IMR-90 (cell line): ENCODE results near the gene FAIM. TPM values are rescaled to one million over a fixed set of nuclear protein-coding genes. Genes with fewer than 3 reads are reported as not detected.

Experiments
- ATAC-seq: fragments of 200-7000 bp; cut with Tn5 transposase; 2 replicates; pipeline ENCODE4 v1.9.1; 2020; ENCODE audit warnings: low read depth, mild to moderate bottlenecking, moderate library complexity
- BruUV-seq: library from RNA; stranded (reverse); fragments of 400-500 nt; replicated peaks from 2 replicates; lab custom pipeline; 2021; lab: Mats Ljungman, UMichigan
- CTCF ChIA-PET: fragments of 300-600 bp; formaldehyde crosslinking; extraction: SDS; loops from one replicate; lab custom pipeline; 2021; ENCODE audit warnings: antibody characterized with exemption; lab: Yijun Ruan, JAX
- POLR2A ChIA-PET: fragments of 300-600 bp; sonication (Branson Sonifier 250); formaldehyde crosslinking; loops from one replicate; lab custom pipeline; 2022; ENCODE audit warnings: antibody characterized with exemption; ENCODE audit not compliant: unreplicated experiment; lab: Charles Lee
- DNase-seq: peaks from one replicate; pipeline ENCODE4 v3.0.0; 2013
- H2AFZ ChIP-seq: replicated peaks from 2 replicates; pipeline ENCODE3; 2013; ENCODE audit warnings: low read length, mild to moderate bottlenecking; ENCODE audit not compliant: poor library complexity
- H2AK5ac ChIP-seq: 2 replicates; pipeline ENCODE4 v1.6.1; 2013; ENCODE audit warnings: low read depth, low read length, inconsistent platforms
- H2AK9ac ChIP-seq: replicated peaks from 2 replicates; pipeline ENCODE3; 2013; ENCODE audit warnings: mild to moderate bottlenecking, low read depth, low read length, moderate library complexity; ENCODE audit not compliant: poor library complexity
- H2BK120ac ChIP-seq: 2 replicates; pipeline ENCODE4 v1.6.1; 2013; ENCODE audit warnings: low read depth, low read length, inconsistent platforms
- H2BK15ac ChIP-seq: 3 replicates; pipeline ENCODE4 v1.6.1; 2013; ENCODE audit warnings: low read depth, low read length, inconsistent platforms
- H2BK20ac ChIP-seq: 2 replicates; pipeline ENCODE4 v1.6.1; 2013; ENCODE audit warnings: low read depth, mild to moderate bottlenecking, inconsistent platforms, low read length, moderate library complexity
- H2BK5ac ChIP-seq: 2 replicates; pipeline ENCODE4 v1.6.1; 2013; ENCODE audit warnings: mild to moderate bottlenecking, low read depth, low read length, inconsistent platforms; ENCODE audit not compliant: poor library complexity, severe bottlenecking
- H3K14ac ChIP-seq: replicated peaks from 2 replicates; pipeline ENCODE4 v1.6.1; 2013; ENCODE audit warnings: low read depth, low read length, inconsistent platforms
- H3K18ac ChIP-seq: 2 replicates; pipeline ENCODE4 v1.6.1; 2013; ENCODE audit warnings: low read depth, low read length, control low read depth
- H3K23ac ChIP-seq: 2 replicates; pipeline ENCODE4 v1.6.1; 2013; ENCODE audit warnings: low read depth, low read length, inconsistent platforms
- H3K27ac ChIP-seq: 2 replicates; pipeline ENCODE4 v1.5.1; 2013; ENCODE audit warnings: mild to moderate bottlenecking, control low read depth, low read length; ENCODE audit not compliant: insufficient read depth
- H3K27me3 ChIP-seq: 2 replicates; pipeline ENCODE4 v1.6.1; 2013; ENCODE audit warnings: low read length; ENCODE audit not compliant: control insufficient read depth, insufficient read depth
- H3K36me3 ChIP-seq: 2 replicates; pipeline ENCODE4 v1.6.1; 2013; ENCODE audit warnings: low read length, mixed read lengths; ENCODE audit not compliant: control insufficient read depth, insufficient read depth
- H3K4ac ChIP-seq: 2 replicates; pipeline ENCODE4 v1.6.1; 2013; ENCODE audit warnings: low read depth, low read length, inconsistent platforms
- H3K4me1 ChIP-seq: 2 replicates; pipeline ENCODE4 v1.6.1; 2013; ENCODE audit warnings: low read length, mixed read lengths; ENCODE audit not compliant: control insufficient read depth, insufficient read depth
- H3K4me2 ChIP-seq: 2 replicates; pipeline ENCODE4 v1.6.1; 2013; ENCODE audit warnings: low read depth, mild to moderate bottlenecking, control low read depth, low read length, moderate library complexity
- H3K4me3 ChIP-seq: 2 replicates; pipeline ENCODE4 v1.5.1; 2013; ENCODE audit warnings: low read depth, mild to moderate bottlenecking, control low read depth, low read length, moderate library complexity; ENCODE audit not compliant: insufficient read depth
- H3K56ac ChIP-seq: 2 replicates; pipeline ENCODE4 v1.6.1; 2013; ENCODE audit warnings: low read length, inconsistent platforms; ENCODE audit not compliant: insufficient read depth; ENCODE audit errors: extremely low read depth
- H3K79me1 ChIP-seq, 2 experiments: 2 replicates each; pipeline ENCODE4 v1.6.1; 2013; ENCODE audit warnings: low read length in 2 of 2, inconsistent platforms in 1 of 2, low read depth in 1 of 2
- H3K9ac ChIP-seq: 2 replicates; pipeline ENCODE4 v1.6.1; 2013; ENCODE audit warnings: low read depth, low read length, control low read depth
- H3K9me1 ChIP-seq: 2 replicates; pipeline ENCODE4 v1.6.1; 2013; ENCODE audit warnings: low read length, inconsistent platforms; ENCODE audit not compliant: insufficient read depth
- H3K9me3 ChIP-seq: 2 replicates; pipeline ENCODE4 v1.6.1; 2013; ENCODE audit warnings: low read length; ENCODE audit not compliant: control insufficient read depth, insufficient read depth
- H4K20me1 ChIP-seq: 2 replicates; pipeline ENCODE4 v1.6.1; 2013; ENCODE audit warnings: low read length, inconsistent platforms; ENCODE audit not compliant: insufficient read depth
- H4K5ac ChIP-seq: 2 replicates; pipeline ENCODE4 v1.6.1; 2013; ENCODE audit warnings: mild to moderate bottlenecking, low read depth, low read length, control low read depth
- H4K8ac ChIP-seq, 2 experiments: 2 replicates each; pipeline ENCODE4 v1.6.1; 2013; ENCODE audit warnings: low read depth in 2 of 2, low read length in 2 of 2, control low read depth in 1 of 2, inconsistent platforms in 1 of 2
- H4K91ac ChIP-seq: 2 replicates; pipeline ENCODE4 v1.6.1; 2013; ENCODE audit warnings: low read depth, low read length, inconsistent platforms; ENCODE audit not compliant: insufficient read depth
- BHLHE40 ChIP-seq: fragments of 150-350 bp; IDR thresholded peaks from 2 replicates; pipeline ENCODE4 v1.6.1; 2016; ENCODE audit warnings: mild to moderate bottlenecking, low read depth, low read length
- CEBPB ChIP-seq: IDR thresholded peaks from 2 replicates; pipeline ENCODE4 v1.6.1; 2012; ENCODE audit warnings: low read depth, low read length, improper control_type of control experiment
- CHD1 ChIP-seq: IDR thresholded peaks from 2 replicates; pipeline ENCODE4 v1.6.1; 2012; ENCODE audit warnings: low read depth, low read length, improper control_type of control experiment
- CTCF ChIP-seq: conservative IDR thresholded peaks from 2 replicates; pipeline ENCODE4 v1.5.1; 2012; ENCODE audit warnings: mild to moderate bottlenecking, low read depth, low read length, improper control_type of control experiment
- FOS ChIP-seq: fragments of 150-350 bp; IDR thresholded peaks from 2 replicates; pipeline ENCODE4 v1.6.1; 2016; ENCODE audit warnings: low read depth, low read length
- MAFK ChIP-seq: IDR thresholded peaks from 2 replicates; pipeline ENCODE4 v1.6.1; 2012; ENCODE audit warnings: low read depth, low read length, improper control_type of control experiment
- MAZ ChIP-seq: IDR thresholded peaks from 2 replicates; pipeline ENCODE4 v1.6.1; 2012; ENCODE audit warnings: low read depth, mild to moderate bottlenecking, low read length, improper control_type of control experiment, moderate library complexity, borderline replicate concordance
- MXI1 ChIP-seq: IDR thresholded peaks from 2 replicates; pipeline ENCODE4 v1.6.1; 2012; ENCODE audit warnings: low read depth, mild to moderate bottlenecking, low read length, moderate library complexity, borderline replicate concordance
- NFE2L2 ChIP-seq: fragments of 150-350 bp; IDR thresholded peaks from 2 replicates; pipeline ENCODE4 v1.6.1; 2016; ENCODE audit warnings: low read depth, mild to moderate bottlenecking, low read length
- POLR2A ChIP-seq: IDR thresholded peaks from 2 replicates; pipeline ENCODE4 v1.6.1; 2012; ENCODE audit warnings: mild to moderate bottlenecking, low read depth, low read length
- RAD21 ChIP-seq: IDR thresholded peaks from 2 replicates; pipeline ENCODE4 v1.6.1; 2012; ENCODE audit warnings: low read length, improper control_type of control experiment
- RCOR1 ChIP-seq: IDR thresholded peaks from 2 replicates; pipeline ENCODE4 v1.6.1; 2012; ENCODE audit warnings: mild to moderate bottlenecking, low read length, improper control_type of control experiment; ENCODE audit not compliant: insufficient replicate concordance
- RFX5 ChIP-seq: IDR thresholded peaks from 2 replicates; pipeline ENCODE4 v1.8.0; 2012; ENCODE audit warnings: low read depth, mild to moderate bottlenecking, low read length, moderate library complexity
- SMC3 ChIP-seq: fragments of 150-350 bp; IDR thresholded peaks from 2 replicates; pipeline ENCODE4 v1.6.1; 2016; ENCODE audit warnings: low read depth, mild to moderate bottlenecking, antibody characterized with exemption, low read length, moderate library complexity
- USF2 ChIP-seq: fragments of 150-350 bp; IDR thresholded peaks from 2 replicates; pipeline ENCODE4 v1.6.1; 2017; ENCODE audit warnings: mild to moderate bottlenecking, antibody characterized with exemption, low read length, low read depth
- dilution Hi-C: fragments of 300-500 bp; cut with HindIII; formaldehyde crosslinking; loops from one replicate; pipeline ENCODE4 v1.14.3; 2018; ENCODE audit warnings: low sequenced_read_pairs; ENCODE audit not compliant: unreplicated experiment
- in situ Hi-C: fragments of 300-500 bp; cut with MboI; formaldehyde crosslinking; loops from 3 replicates; pipeline ENCODE4 v1.14.3; 2019; ENCODE audit warnings: low sequenced_read_pairs, inconsistent platforms, mixed read lengths
- intact Hi-C: fragments of 100-400 bp; cut with micrococcal nuclease; formaldehyde crosslinking; loops from 2 replicates; pipeline ENCODE4 v1.10.0; 2022
- polyA plus RNA-seq, 3 experiments: library from polyadenylated mRNA; depleted of rRNA; stranded (reverse); fragments of >200 nt; gene quantifications; 2 replicates each; pipeline ENCODE4 v1.2.3, GENCODE V29; 2012; ENCODE audit warnings: low replicate concordance in 1 of 3
- total RNA-seq: library from RNA; depleted of rRNA; stranded (reverse); fragments of >200 nt; gene quantifications from 2 replicates; pipeline ENCODE4 v1.2.3, GENCODE V29; 2012

Gene FAIM
- total and polyA plus RNA-seq, 2 of the 4 experiments (the other 2 are of a cell fraction) = 2.5 to 3.4 TPM

GRCh38 chr3:138682648-138683047 is 74.1 kb downstream of the FAIM start:
- Histone ChIP-seq H3K4me2 (no peak overlapping the region), H2BK20ac (no peak overlapping the region), H3K14ac (no peak overlapping the region), H4K20me1 (no peaks in the 10 kb centered on the region), H4K8ac (no peak overlapping the region), H3K56ac (no peak overlapping the region), H2AFZ (no peak overlapping the region), H2BK15ac (no peak overlapping the region), H3K9ac (no peak overlapping the region), H2BK5ac (no peak overlapping the region), H3K27ac (no peak overlapping the region), H3K4ac (no peak overlapping the region), H3K4me3 (no peak overlapping the region), H3K79me1 (no peaks in the 10 kb centered on the region), H2BK120ac (no peak overlapping the region), H2AK5ac (no peak overlapping the region), H3K36me3 (0 out of 2 replicates have a peak, but pooled peaks cover 2% of the 10 kb centered on the region), H2AK9ac (no peak overlapping the region), H3K9me3 (no peaks in the 10 kb centered on the region), H3K27me3 (no peaks in the 10 kb centered on the region), H4K5ac (no peak overlapping the region), H3K9me1 (no peaks in the 10 kb centered on the region), H3K18ac (no peak overlapping the region), H3K4me1 (peaks cover 4% of the 10 kb centered on the region), H3K23ac (no peak overlapping the region), H4K91ac (no peak overlapping the region)
- dilution Hi-C loops (no loop called here), intact Hi-C loops (no loop called here), in situ Hi-C loops (loop anchor here (25.0 kb wide), 1 partner anchor 655 kb away; the partner anchor contains the start of gene MRPS22)
- ATAC-seq (no peak), DNase-seq (no peak)
- ChIA-PET POLR2A (no interaction called here), CTCF (interaction anchor here (0.7 kb wide), 1 partner anchor 620 kb away, joined by 4 read pairs; no protein-coding TSS in a partner anchor)
- no TSS peak for BruUV-seq
- TF ChIP-seq NFE2L2 (no peak), MAFK (no peak), SMC3 (no peak), POLR2A (no peak), BHLHE40 (no peak), CHD1 (no peak), RAD21 (no peak), MXI1 (no peak), CEBPB (no peak), RCOR1 (no peak), CTCF (no peak), RFX5 (no peak), MAZ (no peak), USF2 (no peak), FOS (no peak)
